HG03354 (cell line): ENCODE measurements around the gene LHX6.

Source experiments
- ATAC-seq: cut with Tn5 transposase; IDR thresholded peaks from one replicate; pipeline ENCODE4 v1.9.1; 2021; ENCODE audit warnings: mild to moderate bottlenecking; ENCODE audit not compliant: unreplicated experiment, poor library complexity, severe bottlenecking

The LHX6 gene

DNA sequence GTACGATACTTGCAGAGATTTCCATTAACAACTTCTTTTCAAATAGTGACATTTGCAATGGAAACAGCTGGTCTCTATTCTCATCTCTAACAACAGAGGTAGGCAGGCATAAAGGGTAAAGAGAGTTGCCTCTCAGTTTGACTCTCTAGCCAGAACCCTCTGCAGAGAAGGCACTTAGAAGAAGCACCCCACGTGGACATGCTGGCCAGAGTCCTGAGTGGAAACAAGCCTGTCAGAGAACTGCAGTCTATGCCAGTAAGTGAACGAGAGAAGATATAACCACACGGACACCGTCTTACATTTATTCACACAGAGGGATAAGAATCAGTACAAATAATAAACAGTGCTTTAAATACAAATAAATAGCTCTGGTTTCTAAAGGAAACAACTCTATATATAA lies 11.0 kb upstream of the LHX6 start:
- ATAC-seq = no peak

DNA sequence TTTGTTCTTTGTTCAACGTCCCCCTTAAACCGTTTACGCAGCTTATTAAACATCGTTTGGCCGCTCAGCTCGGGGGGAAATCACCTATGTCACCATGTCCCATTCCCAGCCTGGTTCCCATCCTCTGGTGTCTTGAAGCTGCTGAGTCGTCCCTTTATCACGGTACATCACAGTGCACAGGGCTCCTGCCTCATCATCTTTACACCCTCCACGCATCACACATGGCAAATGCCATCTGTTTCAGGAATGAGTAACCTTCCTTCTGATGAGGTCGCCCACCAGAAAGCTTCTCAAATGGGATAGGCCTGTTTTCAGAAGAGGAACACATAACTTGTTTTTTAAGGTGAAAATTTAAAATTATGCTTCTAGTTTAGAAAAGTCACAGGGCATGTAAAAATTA lies 7.9 kb upstream of the LHX6 start:
- ATAC-seq = no peak

DNA sequence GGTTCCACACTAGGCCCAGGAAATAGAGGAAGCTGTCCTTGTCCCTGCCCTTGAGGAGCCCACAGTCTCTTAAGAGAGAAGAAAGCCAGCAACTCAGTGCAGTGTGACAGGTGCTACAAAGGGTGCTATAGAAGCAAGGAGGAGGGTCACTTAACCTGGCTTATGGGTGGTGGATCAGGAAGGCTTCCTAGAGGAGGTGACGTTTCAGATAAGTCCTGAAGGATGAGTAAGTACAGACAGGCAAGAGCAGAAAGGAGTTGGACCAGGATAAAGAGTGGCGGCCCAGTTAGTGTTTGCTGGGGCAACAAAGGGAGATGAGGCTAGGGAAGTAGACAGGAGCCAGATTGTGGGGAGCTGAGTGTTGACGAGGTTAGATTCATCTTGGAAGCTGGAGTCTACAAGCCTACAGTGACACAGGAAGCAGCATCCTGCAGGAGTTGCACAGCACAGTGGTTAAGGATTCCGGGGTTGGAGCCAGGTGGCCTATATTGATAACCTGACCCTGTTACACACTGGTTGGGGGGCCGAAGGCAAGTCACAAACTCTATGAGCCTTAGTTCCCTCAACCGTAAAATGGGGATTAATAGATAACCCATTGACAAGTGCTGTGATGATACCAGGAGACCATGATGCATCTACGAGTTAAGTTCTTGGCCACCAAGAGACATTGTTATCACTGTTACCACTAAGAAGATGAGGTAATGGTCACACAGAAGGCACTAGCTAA lies 5.4 kb upstream of the LHX6 start:
- ATAC-seq = no peak

DNA sequence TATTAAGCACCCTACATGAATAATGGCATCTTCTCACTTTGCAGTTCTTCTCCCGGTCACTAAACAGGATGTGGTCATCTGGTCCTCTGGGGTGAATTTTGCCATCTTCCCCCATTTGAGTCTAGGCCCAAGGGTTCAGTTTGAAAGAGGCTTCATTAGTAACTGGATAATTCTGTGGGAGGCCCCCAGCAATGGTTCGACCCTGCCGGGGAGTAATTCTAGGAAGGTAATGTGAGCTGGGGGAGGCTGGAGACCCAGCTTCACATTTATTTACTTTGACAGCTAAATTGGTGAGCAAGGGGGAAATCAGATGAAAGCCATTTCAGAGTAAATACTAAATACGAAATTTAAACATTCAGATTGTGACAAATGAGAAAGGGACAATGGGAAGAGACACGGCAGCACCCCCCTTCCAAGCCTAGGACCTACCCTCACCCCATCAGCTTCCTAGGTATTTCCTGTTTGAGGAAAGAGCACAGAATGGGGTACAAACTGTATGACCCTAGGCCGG lies 4.1 kb upstream of the LHX6 start:
- no peak for ATAC-seq

DNA sequence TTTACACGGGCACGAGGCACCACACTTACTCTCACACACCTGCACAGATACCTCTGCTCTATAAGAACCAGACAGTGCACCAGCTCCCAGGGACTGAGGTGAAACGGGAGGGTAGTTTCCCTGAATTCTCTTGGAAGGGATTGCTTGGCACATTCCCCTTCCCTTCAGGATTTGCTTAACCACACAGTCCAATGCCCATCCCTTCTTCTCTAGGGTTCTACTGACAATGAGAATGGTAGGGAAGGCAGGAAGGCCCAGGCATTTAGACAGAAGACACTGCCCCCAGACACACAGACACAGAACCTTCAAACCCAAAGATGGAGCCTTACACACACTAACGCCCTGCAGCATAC lies 704 bp upstream of the LHX6 start:
- no peak for ATAC-seq

DNA sequence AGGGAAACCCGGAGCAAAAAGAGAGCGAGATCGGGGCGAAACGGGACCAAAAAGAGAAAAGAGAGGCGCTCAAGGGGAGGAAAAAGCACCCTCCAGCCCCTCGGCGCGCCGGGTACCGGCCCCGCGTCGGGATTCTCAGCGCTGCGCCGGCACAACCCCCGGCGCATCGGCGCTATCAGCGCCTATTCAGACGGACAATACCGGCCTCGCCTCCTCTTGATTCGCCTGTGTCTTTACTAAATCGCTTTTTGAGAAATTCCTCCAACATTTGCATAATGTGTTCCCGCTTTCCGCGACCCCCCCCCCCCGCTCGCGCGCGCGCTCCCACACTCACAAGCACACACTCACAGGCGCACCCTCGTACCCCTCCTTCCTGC lies 578 bp downstream of the LHX6 start:
- ATAC-seq = no peak

DNA sequence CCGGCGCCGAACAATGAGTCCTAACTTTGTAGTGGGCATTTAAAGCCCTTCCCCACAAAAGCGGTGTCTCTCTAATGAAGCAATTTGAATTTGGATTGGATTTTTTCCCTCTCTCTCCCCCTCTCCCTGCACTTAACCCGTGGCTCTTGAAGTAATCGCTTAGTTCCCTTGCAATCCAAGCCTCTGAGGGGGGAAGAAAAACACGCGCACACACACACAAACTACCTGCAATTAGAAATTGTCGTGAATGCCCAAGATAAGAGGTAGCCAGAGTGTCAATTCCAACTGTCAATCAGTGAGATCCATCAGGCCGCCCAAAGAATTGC lies 1.2 kb downstream of the LHX6 start:
- ATAC-seq = no peak

DNA sequence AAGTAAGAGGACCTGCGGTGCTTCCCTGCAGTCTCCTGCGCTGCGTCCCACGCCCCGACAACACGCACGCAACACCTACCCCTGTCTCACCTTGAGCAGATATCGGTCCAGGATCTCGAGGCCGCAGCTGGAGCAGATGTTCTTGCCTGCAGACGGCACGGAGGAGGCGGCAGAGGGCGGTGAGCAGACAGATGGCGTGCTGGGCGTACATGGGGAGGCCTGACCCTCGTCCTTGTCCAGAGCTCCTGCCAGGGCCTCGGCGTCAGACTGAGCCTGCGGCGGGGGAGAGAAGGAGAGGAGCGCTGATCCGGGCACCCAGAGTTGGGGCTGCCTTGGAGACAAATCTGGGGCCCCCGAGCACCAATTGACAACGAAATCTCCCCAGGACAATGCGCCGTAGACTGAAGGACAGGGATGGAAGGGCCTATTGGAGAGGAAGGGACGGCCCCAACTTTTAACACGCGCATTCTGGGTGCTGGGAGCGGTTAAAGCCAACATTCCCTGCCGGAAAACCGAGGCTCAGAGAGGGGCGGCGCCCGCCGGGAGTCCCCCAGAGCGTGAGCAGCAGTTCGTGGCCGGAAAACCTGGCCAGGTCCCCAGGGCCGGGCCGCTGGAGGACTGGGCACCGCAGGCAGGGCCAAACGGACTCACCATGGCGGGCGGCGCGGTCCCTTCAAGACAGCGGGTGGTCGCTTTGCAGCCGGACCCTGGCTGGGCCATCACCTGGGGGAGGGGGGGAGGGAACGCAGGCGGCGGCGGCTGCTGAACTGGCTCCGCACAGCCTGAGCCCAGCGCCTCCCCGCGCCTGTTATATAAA lies 1.8 kb downstream of the LHX6 start:
- no peak for ATAC-seq

DNA sequence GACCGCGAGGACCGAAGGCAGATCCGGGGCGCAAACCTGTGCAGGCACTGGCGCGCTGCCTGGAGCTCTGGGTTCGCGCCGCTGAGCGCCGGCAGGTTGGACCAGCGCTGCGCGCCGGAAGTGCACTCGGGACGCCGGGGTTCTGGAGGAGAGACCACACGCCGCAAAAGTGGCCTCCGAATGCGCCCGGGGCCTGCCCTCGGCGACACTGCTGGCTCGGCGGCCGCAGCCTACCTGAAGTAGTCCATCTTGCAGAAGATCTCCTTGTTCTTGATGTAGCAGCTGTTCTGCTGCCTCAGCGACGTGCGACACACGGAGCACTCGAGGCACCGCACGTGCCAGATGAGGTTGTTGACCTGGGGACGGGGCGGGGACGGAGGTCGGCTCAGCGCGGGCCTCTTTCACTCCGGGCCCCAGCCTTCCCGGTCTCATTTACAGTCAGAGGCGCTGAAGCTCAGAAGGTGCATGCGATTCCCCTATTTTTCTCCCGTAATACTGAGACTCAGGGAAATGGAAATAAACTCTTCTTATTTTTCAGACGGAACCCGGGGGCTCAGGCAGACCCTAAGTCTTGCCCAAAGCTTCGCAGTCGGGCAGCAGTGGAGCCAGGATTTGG lies 2.5 kb downstream of the LHX6 start:
- ATAC-seq = no peak

DNA sequence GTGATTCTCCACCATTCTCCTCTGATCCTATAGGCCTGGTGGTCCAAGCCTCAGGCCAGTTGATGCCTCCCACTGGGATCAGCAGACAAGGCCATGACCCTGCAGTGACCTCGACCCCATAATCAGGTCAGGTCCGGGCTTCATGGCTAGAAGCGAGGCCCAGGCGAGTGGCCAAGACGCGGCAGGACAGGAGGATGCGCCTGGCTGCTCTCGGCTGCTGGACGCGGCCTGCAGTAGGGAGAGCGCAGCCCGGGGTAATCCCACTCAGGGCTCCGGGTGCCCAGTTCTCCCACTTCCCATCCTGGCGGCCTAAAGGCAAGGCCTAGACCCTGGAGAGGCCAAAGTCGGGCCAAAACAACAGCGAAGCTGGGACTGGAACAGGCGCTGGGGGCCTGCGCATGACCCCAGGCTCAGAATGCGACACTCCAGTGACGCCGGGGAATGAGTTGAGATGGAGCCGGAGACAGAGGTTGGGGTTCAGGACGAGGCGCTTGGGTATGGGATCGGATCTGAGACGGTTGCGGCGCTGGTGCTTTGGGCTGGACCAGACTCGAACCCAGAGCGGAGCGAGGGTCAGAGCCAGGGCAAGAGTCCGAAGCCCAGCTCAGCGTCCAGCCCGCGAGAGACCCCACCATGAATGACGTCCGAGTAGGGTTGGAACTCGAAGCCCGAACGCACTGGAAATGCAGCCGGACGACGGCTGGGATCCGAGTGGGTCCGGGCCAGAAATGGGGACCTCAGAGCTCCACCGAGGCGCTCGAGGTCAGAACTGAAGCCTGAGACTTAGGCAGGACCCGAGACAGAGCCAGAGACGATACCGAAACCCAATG lies 3.2 kb downstream of the LHX6 start:
- ATAC-seq = no peak

DNA sequence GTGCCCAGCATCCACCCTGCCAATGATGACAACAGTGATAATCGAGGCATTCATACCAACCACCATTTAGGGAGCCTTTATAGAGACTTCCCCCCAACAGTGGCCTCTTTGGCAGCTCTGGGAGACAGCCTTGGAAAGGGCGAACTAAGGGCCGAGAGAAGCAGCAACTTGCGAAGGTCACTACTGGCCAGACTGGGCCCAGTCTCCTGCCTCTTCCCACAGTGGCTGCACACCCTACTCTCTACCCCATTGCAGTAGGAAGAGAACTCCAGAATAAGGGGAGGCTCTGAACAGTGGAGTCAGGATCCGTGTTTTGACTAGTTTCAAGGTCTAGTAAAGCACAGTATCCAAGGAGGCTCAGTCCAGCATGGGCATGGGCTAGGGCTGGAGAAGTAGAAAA lies 5.3 kb downstream of the LHX6 start:
- no peak for ATAC-seq

DNA sequence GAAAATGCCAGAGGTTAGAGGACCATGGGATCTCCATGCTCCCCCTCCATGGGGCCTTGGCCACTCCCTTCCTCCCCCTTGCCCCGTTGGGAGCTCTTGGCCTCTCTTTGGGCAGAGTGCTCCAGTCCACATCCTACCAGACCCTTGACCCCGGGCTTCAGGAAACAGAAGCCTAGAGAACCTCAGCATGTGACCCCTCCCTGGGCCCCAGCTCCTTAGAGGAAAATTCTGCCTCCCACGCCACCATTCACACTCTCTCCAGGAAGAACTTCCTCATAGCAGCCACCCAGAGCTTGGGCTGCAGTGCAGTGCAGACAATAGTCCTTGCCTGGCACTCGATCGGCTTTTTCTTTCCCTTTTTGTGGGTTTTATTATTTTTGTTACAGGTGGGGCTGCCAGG lies 6.0 kb downstream of the LHX6 start:
- ATAC-seq = no peak

DNA sequence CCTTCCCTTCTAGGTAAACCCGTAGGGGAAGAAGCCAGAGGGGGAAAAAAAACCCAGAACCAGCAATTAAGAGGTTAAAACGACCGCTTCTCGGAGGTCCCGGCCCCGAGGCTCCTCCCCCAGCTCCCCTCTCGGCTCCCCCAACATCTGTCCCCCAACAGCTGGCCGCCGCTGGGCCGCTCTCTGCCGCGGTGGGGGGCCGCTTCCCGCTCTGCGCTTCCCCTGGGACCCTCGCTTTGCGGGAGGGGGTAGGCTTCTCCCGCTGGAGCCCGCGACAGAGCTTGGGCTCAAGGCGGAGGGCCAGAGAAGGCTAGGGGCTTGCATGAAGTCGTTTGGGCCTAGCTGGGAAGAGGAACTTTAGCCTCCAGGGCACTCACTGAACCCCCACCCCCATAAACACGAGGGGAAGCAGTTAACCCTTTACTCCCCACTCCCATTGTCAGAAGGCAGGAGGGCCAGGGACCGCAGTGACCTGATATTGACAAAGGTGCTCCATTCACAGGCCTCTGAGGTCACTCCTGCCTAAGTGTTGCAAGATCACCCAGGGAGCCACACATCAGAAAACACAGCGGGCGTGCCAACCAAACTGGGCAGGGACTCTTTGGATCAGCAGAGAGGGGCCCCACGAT lies 7.5 kb downstream of the LHX6 start:
- ATAC-seq = no peak

DNA sequence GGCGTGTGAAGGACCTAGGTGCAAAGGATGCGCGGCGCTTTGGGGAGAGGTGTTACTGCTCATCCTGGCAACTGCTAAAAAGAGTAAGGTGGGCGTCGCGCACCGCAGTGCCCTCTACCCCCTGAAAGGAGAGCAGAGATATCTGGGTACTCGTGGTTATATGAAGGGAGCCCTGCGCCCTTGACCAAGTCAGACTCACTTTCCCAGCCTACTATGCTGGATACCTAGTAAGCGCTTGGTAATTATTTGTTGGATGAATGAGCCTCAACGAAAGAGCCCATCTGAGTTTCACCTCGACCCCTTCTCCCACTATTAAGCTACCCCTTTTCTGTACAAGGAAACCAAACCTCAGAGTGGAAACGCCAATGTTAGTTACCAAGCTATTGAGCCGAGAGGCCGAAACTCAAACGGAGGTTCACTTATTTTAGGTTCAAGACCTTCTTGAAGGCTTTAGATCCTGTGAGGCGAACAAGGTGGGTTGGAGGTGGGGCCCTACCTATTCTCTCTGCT lies 8.0 kb downstream of the LHX6 start:
- no peak for ATAC-seq

DNA sequence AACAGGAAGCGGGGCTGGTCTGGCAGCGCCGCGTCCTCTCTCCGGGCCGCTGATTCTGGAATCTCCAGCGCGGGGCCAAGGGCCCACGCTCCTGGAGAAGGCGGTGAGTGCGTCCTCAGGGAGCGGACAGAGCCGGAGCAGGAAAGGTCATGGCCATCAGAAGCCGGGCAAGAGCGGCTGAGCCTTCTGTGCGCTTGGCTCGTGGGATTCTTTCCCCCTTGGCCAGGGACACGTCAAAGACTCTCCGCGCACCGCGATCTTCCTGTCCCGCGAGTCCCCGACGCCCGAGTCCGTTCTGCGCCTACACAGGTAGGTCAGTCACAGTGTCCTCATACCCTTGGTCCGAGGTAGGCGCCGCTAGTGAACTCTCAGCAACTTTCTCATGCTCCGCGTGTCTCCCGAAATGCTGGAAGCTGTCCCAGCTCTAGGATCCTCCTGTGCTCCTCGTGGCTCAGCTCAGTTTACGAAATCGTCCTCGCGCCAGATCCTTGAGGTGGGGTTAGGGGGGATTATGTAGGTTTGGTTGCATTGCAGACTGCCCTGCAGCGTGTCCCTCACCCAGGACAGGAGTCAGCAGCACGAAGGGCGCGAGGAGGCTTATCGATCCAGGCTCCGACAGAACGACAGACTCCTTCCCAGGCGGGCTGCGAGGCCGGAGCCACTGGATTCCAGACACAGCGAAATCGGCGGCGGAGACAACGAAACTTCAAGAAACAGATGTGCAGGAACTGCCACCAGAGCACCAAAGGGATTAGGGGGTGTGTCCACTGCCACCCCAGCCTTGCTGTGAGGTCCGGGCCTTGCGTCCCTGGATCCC lies 8.7 kb downstream of the LHX6 start:
- ATAC-seq = no peak

DNA sequence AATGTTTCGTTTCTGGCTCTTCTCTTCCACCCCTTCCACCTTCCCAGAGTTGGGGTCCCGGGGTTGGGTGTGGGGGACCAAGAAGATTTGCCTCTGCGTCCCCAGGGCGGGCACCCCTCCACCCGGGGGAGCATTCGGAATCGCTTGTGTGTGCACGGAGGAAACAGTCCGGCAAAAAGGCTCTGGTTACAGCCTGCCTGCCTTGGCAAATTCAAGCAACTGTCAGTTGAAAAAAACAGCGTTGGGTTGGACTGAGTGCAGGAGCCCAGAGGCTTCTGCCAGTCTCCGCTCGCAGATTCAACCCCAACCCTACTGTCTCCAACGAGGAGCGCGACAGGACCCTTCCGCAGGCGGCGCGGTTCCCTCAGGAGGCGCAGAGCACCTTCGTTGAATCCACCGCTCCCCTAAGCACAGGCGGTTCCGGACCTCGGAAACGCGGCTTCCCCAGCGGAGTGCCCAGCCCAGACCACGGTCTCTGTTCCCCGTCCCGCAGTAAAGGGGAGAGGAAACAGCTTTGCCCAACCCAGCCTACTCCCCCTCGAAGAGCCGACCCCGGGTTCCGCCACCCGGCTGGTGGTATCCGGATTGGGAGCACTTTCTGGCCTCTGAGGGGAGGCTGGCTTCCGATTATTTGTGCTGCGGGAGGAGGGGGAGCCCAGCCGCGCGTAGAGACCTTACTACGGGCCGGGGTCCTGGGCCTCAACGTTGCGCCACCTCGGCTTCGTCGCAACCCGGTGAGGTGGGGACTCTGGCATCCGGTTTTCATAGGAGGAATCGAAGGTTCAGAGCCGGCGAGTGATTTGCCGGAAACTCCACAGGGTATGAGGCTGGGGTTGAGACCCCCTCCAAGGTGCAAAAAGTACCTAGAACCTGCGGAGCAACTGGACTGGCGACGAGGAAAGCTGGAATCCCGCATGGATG lies 9.6 kb downstream of the LHX6 start:
- no peak for ATAC-seq

DNA sequence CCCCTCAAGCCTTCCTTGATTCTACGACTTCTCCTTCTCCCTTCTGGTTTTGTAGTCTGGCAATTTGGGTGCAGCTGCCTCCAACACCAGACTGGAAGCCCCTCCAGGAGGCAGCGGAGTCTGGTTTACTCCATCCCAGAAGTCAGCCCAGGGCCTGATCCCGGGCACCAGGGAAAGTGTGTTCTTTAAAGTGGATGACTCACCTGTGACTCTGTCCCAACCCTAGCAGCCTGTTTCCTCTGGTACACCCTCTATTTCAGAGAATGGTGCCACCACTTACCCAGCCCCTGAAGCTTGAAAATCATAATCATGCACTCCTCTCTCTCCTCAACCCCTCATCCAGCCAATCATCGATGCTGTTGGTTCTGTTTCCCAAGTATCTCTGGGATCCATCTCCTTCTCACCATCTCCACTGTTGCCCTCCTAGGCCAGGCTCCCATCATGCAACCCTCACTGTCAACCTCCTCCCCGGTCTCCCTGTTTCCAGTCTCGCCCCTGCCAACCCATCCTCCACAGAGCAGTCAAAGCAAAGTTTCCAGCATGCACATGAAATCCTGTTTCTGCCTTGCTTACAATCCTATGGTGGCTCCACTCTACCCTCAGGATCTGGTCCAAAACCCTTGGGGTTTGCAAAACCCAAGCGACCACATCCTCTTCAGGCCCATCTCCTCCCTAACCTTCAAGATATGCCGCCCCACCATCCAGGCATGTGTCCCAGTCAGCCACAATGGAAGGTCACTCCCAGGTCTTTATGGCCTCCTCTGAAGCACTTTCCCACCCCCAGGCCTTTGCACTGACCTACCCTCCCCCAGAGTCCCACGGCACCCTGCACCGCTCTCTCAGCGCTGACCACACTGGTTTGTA lies 10.5 kb downstream of the LHX6 start:
- ATAC-seq = no peak
